Thyroid gland (tissue), 4 donors: ENCODE results near the gene NAT9.

Experiments
- CTCF ChIP-seq, 6 experiments: fragments of 200-600 bp in 3 of 6; fragments of 450-650 bp in 3 of 6; sonication (generic) in 3 of 6; IDR thresholded peaks; one replicate each; pipeline ENCODE4 v1.5.1; 2016 to 2019; ENCODE audit warnings: antibody characterized with exemption in 6 of 6, mild to moderate bottlenecking in 2 of 6, inconsistent platforms in 1 of 6, moderate library complexity in 1 of 6
- POLR2A ChIP-seq, 2 donors: fragments of 450-650 bp; IDR thresholded peaks; one replicate each; pipeline ENCODE4 v1.6.1; 2017; ENCODE audit warnings: antibody characterized with exemption in 2 of 2, mild to moderate bottlenecking in 2 of 2, moderate library complexity in 1 of 2

GRCh38 chr17:74740641-74741387 is 35.3 kb downstream of the NAT9 start:
- TF ChIP-seq CTCF (IDR thresholded peaks at IDR 0.05) (no peak), POLR2A (IDR thresholded peaks at IDR 0.05) (no peak)
